SK-N-SH treated with all-trans-retinoic acid at 6 μM for 48 hours (cell line): ENCODE data around the gene LILRA5.

ENCODE experiments used
- ATAC-seq: fragments of 200-7000 bp; cut with Tn5 transposase; 3 replicates; pipeline ENCODE4 v1.9.1; 2020; ENCODE audit warnings: mild to moderate bottlenecking, moderate library complexity
- BACH2 ChIP-seq: fragments of 250-450 bp; sonication (Bioruptor Pico); IDR thresholded peaks from 2 replicates; pipeline ENCODE4 v1.9.0; 2021; ENCODE audit warnings: mild to moderate bottlenecking, borderline replicate concordance
- ESRRG ChIP-seq: fragments of 250-450 bp; sonication (Bioruptor Pico); IDR thresholded peaks from 2 replicates; pipeline ENCODE4 v1.6.1; 2021; ENCODE audit warnings: mild to moderate bottlenecking
- GLIS3 ChIP-seq: fragments of 250-450 bp; sonication (Bioruptor Pico); IDR thresholded peaks from 2 replicates; pipeline ENCODE4 v1.5.0; 2020; ENCODE audit warnings: mild to moderate bottlenecking, moderate library complexity
- ISL1 ChIP-seq: fragments of 250-450 bp; sonication (Bioruptor Pico); IDR thresholded peaks from 2 replicates; pipeline ENCODE4 v2.1.2; 2022; ENCODE audit warnings: mild to moderate bottlenecking, moderate library complexity
- OSR1 ChIP-seq: fragments of 250-450 bp; sonication (Bioruptor Pico); IDR thresholded peaks from 2 replicates; pipeline ENCODE4 v1.8.0; 2022; ENCODE audit warnings: moderate library complexity, mild to moderate bottlenecking, inconsistent platforms
- RARB ChIP-seq: fragments of 250-450 bp; sonication (Bioruptor Pico); IDR thresholded peaks from 2 replicates; pipeline ENCODE4 v1.8.0; 2021; ENCODE audit warnings: mild to moderate bottlenecking, moderate library complexity
- SNAI2 ChIP-seq: fragments of 250-450 bp; sonication (Bioruptor Pico); IDR thresholded peaks from 2 replicates; pipeline ENCODE4 v1.5.0; 2020; ENCODE audit warnings: mild to moderate bottlenecking, moderate library complexity
- TCF4 ChIP-seq: fragments of 250-450 bp; sonication (Bioruptor Pico); IDR thresholded peaks from 2 replicates; pipeline ENCODE4 v1.8.0; 2021; ENCODE audit warnings: mild to moderate bottlenecking, moderate library complexity, borderline replicate concordance
- TOX ChIP-seq: fragments of 250-450 bp; sonication (Bioruptor Pico); IDR thresholded peaks from 2 replicates; pipeline ENCODE4 v1.8.0; 2021; ENCODE audit warnings: mild to moderate bottlenecking, moderate library complexity, borderline replicate concordance
- ZFP3 ChIP-seq: fragments of 250-450 bp; sonication (Bioruptor Pico); IDR thresholded peaks from 2 replicates; pipeline ENCODE4 v1.5.0; 2020; ENCODE audit warnings: mild to moderate bottlenecking, moderate library complexity
- ZFP30 ChIP-seq: fragments of 450-650 bp; formaldehyde crosslinking; IDR thresholded peaks from 2 replicates; pipeline ENCODE4 v1.5.0; 2022; ENCODE audit warnings: mild to moderate bottlenecking, moderate library complexity
- ZNF70 ChIP-seq: fragments of 450-650 bp; formaldehyde crosslinking; IDR thresholded peaks from 2 replicates; pipeline ENCODE4 v1.5.0; 2020; ENCODE audit warnings: mild to moderate bottlenecking, moderate library complexity
- TF ChIP-seq, protein P1 (sequence below): fragments of 250-450 bp; sonication (Bioruptor Pico); IDR thresholded peaks from 2 replicates; pipeline ENCODE4 v1.5.0; 2020; ENCODE audit warnings: mild to moderate bottlenecking, moderate library complexity
- TF ChIP-seq, protein P2 (sequence below): fragments of 250-450 bp; sonication (Bioruptor Pico); IDR thresholded peaks from 2 replicates; pipeline ENCODE4 v1.8.0; 2021; ENCODE audit warnings: low read depth, mild to moderate bottlenecking, moderate library complexity, borderline replicate concordance
- TF ChIP-seq, protein P3 (sequence below): fragments of 250-450 bp; sonication (Bioruptor Pico); IDR thresholded peaks from 2 replicates; pipeline ENCODE4 v1.5.1; 2021; ENCODE audit warnings: mild to moderate bottlenecking, moderate library complexity
- TF ChIP-seq, protein P4 (sequence below): fragments of 250-450 bp; sonication (Bioruptor Pico); IDR thresholded peaks from 2 replicates; pipeline ENCODE4 v1.5.1; 2020; ENCODE audit warnings: low read depth, mild to moderate bottlenecking, moderate library complexity

LILRA5 gene

DNA sequence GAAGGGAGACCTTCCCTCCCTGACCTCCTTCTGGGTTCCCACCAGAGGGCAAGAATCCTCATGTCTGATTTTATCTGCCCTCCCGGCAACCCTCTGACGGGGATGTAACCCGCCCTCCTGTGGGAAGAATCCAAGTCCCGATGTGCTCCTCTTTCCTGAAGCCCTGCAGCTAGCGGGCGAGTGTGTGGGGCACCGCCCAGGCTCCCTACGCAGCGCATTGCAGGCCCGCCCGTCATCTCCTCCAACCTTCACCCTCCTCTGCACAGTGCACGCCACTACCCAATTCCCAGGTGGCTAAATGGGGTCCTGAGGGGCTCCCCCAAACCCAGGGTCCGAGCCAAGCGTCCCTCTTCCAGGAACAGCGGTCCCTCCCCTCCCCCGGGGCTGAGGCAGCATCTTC is 44.4 kb upstream of the LILRA5 start:
- TF ChIP-seq, protein P1, sequence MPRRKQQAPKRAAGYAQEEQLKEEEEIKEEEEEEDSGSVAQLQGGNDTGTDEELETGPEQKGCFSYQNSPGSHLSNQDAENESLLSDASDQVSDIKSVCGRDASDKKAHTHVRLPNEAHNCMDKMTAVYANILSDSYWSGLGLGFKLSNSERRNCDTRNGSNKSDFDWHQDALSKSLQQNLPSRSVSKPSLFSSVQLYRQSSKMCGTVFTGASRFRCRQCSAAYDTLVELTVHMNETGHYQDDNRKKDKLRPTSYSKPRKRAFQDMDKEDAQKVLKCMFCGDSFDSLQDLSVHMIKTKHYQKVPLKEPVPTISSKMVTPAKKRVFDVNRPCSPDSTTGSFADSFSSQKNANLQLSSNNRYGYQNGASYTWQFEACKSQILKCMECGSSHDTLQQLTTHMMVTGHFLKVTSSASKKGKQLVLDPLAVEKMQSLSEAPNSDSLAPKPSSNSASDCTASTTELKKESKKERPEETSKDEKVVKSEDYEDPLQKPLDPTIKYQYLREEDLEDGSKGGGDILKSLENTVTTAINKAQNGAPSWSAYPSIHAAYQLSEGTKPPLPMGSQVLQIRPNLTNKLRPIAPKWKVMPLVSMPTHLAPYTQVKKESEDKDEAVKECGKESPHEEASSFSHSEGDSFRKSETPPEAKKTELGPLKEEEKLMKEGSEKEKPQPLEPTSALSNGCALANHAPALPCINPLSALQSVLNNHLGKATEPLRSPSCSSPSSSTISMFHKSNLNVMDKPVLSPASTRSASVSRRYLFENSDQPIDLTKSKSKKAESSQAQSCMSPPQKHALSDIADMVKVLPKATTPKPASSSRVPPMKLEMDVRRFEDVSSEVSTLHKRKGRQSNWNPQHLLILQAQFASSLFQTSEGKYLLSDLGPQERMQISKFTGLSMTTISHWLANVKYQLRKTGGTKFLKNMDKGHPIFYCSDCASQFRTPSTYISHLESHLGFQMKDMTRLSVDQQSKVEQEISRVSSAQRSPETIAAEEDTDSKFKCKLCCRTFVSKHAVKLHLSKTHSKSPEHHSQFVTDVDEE (CRISPR knock-in tag): no peak
- TF ChIP-seq BACH2 (CRISPR knock-in tag) (no peak), ZNF70 (CRISPR knock-in tag) (no peak), TCF4 (CRISPR knock-in tag) (no peak), ZFP3 (CRISPR knock-in tag) (no peak), ZFP30 (CRISPR knock-in tag) (no peak), OSR1 (CRISPR knock-in tag) (no peak), SNAI2 (CRISPR knock-in tag) (no peak)
- TF ChIP-seq, protein P2, sequence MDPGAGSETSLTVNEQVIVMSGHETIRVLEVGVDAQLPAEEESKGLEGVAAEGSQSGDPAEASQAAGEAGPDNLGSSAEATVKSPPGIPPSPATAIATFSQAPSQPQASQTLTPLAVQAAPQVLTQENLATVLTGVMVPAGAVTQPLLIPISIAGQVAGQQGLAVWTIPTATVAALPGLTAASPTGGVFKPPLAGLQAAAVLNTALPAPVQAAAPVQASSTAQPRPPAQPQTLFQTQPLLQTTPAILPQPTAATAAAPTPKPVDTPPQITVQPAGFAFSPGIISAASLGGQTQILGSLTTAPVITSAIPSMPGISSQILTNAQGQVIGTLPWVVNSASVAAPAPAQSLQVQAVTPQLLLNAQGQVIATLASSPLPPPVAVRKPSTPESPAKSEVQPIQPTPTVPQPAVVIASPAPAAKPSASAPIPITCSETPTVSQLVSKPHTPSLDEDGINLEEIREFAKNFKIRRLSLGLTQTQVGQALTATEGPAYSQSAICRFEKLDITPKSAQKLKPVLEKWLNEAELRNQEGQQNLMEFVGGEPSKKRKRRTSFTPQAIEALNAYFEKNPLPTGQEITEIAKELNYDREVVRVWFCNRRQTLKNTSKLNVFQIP (CRISPR knock-in tag): no peak
- TF ChIP-seq, protein P3, sequence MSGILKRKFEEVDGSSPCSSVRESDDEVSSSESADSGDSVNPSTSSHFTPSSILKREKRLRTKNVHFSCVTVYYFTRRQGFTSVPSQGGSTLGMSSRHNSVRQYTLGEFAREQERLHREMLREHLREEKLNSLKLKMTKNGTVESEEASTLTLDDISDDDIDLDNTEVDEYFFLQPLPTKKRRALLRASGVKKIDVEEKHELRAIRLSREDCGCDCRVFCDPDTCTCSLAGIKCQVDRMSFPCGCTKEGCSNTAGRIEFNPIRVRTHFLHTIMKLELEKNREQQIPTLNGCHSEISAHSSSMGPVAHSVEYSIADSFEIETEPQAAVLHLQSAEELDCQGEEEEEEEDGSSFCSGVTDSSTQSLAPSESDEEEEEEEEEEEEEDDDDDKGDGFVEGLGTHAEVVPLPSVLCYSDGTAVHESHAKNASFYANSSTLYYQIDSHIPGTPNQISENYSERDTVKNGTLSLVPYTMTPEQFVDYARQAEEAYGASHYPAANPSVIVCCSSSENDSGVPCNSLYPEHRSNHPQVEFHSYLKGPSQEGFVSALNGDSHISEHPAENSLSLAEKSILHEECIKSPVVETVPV (CRISPR knock-in tag): no peak
- no peak for ATAC-seq

DNA sequence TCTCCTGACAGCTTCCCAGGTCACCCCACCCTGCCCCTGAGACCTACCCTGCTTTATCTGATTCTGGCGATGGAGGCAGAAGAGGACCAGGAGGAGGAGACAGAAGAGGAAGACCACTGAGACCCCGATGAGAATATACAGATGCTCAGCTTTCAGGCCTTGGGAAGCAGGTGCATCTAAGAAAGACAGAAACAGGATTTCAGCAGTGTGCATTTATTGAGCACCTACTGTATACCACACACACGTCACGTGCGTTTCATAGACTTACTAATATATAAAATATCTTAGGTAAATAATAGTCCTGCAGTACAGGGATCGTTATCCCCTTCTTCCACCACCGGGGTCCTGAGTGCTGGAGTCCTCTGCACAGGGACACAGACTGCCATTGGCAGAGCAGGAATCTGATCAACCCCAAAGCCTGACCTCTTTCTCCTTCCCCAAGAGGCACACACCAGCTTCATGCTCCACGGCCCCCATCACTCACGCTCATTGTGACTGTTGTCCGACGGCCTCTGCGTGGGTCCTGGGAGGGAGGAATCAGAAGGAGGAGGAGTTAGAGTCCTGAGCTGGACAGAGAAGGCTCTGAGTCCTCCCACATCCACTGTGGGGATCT is 43.6 kb upstream of the LILRA5 start:
- ATAC-seq: no peak
- TF ChIP-seq BACH2 (CRISPR knock-in tag): no peak
- no peak for TF ChIP-seq ZFP30 (CRISPR knock-in tag)
- TF ChIP-seq, protein P2 (CRISPR knock-in tag): no peak
- TF ChIP-seq, protein P1 (CRISPR knock-in tag): no peak
- no peak for TF ChIP-seq ZNF70 (CRISPR knock-in tag)

DNA sequence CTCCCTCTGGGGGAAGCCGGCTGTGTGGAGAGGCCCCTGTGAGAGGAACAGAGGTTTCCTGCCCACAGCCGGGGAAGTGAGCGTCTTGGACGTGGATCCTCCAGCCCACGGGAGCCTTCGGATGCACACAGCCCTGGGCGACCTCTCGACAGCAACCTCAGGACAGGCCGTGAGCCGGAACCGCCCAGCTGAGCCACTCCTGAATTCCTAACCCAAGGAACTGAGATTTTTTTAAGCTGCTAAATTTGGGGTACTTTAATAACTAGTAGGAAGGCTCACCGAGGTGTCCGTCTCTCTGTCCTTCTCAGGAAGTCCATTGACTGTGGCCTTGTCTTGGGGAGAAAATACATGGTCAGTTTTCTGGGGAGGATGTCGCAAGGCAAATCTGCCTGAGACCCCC is 42.7 kb upstream of the LILRA5 start:
- ATAC-seq: no peak
- TF ChIP-seq OSR1 (CRISPR knock-in tag) (no peak), SNAI2 (CRISPR knock-in tag) (no peak), ISL1 (no peak), GLIS3 (CRISPR knock-in tag) (no peak), RARB (CRISPR knock-in tag) (no peak), ZFP3 (CRISPR knock-in tag) (no peak), BACH2 (CRISPR knock-in tag) (no peak), ZNF70 (CRISPR knock-in tag) (no peak), TOX (CRISPR knock-in tag) (no peak), ESRRG (CRISPR knock-in tag) (no peak)
- TF ChIP-seq, protein P2 (CRISPR knock-in tag): no peak
- TF ChIP-seq, protein P1 (CRISPR knock-in tag): no peak
- TF ChIP-seq, protein P4, sequence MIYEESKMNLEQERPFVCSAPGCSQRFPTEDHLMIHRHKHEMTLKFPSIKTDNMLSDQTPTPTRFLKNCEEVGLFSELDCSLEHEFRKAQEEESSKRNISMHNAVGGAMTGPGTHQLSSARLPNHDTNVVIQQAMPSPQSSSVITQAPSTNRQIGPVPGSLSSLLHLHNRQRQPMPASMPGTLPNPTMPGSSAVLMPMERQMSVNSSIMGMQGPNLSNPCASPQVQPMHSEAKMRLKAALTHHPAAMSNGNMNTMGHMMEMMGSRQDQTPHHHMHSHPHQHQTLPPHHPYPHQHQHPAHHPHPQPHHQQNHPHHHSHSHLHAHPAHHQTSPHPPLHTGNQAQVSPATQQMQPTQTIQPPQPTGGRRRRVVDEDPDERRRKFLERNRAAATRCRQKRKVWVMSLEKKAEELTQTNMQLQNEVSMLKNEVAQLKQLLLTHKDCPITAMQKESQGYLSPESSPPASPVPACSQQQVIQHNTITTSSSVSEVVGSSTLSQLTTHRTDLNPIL: no peak
- TF ChIP-seq, protein P3 (CRISPR knock-in tag): no peak
